Measurements from ENCODE around the gene TRIM73.
"Not testable (repeated sequence)": the region's sequence is repeated elsewhere in the genome, so short reads cannot be mapped to it uniquely, and the experiment has no call there.

TRIM73 gene

GRCh38 chr7:75395329-75395728 is at the start of gene TRIM73:
TRIM73 (plus strand) TSS chr7:75395629; CDS start chr7:75398934, 3,305 bp downstream.
- DNase-seq = not testable (repeated sequence)

DNA sequence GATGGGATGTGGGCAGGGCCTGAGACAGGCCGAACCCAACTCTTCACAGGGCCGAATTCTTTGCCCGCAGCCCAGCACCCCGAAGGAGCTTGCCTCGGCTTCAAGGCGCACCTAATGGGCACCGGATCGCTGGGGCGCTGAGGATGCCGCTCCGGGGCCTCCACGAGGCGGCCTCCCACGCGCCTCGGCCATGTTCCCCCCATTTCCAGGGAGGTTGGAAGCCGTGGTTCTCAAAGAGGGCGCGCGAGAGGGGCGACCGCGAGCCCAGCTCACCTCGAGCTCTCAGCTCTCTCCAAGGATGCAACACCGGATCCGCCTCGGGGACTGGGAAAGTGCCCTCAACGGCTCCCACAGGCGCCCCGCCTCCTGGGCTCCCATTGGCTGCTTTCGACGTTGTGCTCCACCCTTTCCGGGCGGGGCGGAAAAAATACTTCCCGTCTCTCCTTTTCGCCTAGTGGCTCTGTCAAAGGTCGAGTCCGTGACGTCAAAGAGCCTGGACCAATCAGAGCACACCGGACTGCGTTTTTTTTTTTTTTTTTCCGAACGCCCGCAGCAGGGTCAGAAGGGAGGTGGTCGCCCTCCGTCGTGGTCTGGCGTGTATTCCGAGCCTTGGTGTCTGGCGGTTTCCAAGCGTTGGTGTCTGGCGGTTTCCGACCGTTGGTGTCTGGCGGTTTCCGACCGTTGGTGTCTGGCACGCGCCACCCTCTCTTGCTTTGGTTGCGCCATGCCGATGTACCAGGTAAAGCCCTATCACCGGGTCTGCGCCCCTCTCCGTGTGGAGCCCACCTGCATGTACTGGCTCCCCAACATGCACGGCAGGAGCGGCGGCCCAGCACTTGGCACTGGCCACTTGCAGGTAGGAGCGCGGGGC is 36.5 kb upstream of the TRIM73 start:
- DNase-seq = not testable (repeated sequence)

- DNase-seq = not testable (repeated sequence)
These were observed 35.9 kb upstream of the TRIM73 start for GRCh38 chr7:75359542-75359848.

DNA sequence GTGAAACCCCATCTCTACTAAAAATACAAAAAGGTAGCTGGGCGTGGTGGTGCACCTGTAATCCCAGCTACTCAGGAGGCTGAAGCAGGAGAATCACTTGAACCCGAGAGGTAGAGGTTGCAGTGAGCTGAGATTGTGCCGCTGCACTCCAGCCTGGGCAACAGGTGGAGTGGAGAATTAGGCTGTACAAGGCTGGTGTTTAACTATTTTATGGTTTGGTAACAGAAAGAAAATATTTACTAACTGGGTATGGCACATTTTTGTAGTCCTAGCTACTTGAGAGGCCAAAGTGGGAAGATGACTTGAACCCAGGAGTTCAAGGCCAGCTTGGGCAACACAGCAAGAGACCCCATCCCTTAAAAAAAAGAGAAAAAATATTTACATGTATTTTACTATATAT is 31.4 kb upstream of the TRIM73 start:
- DNase-seq = not testable (repeated sequence)

- DNase-seq = not testable (repeated sequence)
These were observed 28.8 kb upstream of the TRIM73 start for GRCh38 chr7:75366643-75367042.

GRCh38 chr7:75367313-75367712 is 28.1 kb upstream of the TRIM73 start:
- not testable (repeated sequence) for DNase-seq

DNA sequence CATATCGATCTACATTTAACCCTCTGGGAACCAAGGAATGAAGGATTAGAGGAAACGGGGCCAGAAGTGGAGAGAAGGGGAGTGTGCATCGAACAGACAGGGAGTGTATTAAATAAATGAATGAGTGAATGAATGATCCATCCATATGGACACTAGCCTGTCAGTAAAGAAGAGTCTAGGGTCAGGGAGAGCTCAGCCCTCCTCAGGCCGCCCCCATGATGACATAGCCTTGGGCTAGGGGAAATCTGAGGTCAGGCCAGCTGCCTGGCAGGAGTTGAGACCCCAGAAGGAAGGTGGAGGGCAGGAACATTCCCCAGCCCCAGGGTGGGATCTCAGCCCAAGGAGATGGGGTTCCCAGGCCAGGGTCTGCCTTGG is 21.3 kb upstream of the TRIM73 start:
- not testable (repeated sequence) for DNase-seq

DNA sequence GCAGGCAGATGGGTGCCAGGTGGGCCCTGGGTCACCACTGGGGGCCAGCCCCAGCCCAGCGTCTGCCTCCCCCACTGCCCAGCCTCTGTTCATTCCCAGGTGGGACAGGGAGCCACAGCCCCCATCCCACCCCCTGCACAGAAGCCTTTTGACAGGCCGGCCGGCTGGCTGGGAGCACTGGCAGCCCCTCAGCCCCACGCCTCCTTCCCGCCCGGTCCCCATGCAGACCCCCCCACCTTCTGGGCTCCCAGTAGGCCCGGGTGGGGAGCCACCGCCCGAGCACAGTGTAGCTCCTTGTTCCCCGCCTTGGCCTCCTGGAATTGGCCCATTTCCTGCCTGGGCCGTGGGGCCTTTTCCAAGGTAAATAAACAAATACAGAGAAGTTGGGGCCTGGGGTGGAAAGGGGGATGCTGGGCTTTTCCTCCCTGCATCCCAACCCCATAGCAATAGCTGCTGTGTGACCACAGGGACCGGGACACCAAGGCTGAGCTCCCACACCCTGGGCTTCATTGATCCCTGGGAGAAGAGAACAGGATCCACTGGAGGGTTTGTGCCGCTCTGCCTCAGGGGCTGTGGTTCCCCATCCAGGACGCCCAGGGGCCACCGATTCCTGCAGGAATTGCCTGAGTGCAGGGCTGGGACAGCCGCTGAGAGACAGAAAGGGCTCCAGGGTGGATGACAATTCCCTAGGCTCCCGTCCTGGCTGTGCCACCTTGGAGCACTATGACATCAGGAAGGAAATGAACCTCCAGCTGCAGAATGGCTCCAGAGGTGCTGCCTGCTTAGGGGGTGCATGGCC is 20.7 kb upstream of the TRIM73 start:
- not testable (repeated sequence) for DNase-seq

GRCh38 chr7:75393194-75393593 is 2.2 kb upstream of the TRIM73 start:
- DNase-seq = not testable (repeated sequence)

DNA sequence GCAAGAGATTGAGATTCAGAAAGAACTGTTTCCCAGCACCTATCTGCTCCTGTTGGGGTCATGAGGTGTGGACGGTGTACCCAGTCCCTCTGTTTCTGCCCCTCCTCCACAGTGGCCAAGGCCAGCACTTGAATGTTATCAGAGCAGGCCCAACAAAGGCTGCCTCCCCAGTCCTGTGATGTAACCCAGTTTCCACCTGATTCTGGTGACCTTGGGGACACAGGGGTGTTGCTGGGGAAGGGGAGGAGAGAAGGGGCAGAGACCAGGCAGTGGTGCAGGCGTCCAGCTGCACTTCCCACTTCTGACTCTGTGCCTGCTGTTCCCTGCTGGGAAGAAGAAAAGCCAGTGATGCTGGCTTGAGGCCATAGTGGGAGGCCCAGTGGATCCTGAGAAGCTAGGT is 2.4 kb downstream of the TRIM73 start:
- not testable (repeated sequence) for DNase-seq

DNA sequence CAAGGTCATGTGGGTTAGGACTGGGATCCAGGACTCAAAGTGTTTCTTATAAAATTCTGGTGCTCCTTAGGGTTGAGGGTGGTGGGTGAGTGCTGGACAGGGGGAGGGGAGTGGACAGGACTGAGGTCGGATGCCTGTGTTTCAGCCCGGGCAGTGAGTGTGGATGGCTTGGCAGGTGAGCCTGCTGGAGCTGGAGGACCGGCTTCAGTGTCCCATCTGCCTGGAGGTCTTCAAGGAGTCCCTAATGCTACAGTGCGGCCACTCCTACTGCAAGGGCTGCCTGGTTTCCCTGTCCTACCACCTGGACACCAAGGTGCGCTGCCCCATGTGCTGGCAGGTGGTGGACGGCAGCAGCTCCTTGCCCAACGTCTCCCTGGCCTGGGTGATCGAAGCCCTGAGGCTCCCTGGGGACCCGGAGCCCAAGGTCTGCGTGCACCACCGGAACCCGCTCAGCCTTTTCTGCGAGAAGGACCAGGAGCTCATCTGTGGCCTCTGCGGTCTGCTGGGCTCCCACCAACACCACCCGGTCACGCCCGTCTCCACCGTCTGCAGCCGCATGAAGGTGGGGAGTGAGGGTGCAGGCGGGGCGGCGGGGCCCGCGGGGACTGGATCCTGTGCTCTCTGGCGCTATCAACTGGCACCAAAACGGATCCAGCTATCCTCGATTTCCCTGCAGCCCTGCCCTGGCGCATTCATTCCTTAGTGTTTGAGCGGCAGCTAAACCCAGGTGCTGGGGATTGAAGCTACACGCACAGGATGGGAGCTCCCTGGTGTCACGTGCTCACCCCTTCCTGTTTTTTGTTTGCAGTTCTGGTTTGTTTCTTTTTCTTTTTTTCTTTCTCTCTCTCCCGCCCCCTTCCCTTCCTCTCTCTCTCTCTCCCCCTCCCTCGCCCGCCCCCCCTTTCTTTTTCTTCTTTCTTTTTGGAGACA is 3.6 kb downstream of the TRIM73 start:
- DNase-seq = not testable (repeated sequence)

DNA sequence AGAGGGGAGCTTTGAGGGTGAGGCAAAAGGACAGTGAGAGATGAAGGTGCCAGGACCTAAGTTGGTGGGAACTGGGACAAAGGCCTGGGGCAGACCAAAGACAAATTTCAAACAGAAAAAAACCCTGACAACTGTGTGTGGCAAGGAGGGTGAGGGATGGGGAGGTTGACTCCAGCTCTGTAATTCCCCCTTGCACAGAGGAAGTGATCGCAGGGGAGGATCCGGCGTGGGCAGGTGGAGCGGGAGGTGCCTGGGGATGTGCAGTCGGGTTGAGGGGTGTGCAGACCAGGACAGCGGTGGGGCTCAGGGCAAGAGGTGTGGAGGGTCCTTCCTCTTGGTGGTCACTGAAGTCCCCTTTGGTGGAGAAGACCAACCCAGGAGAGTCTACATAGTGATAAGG is 5.1 kb downstream of the TRIM73 start:
- DNase-seq = not testable (repeated sequence)

GRCh38 chr7:75403455-75404443 is 8.3 kb downstream of the TRIM73 start:
- not testable (repeated sequence) for DNase-seq

DNA sequence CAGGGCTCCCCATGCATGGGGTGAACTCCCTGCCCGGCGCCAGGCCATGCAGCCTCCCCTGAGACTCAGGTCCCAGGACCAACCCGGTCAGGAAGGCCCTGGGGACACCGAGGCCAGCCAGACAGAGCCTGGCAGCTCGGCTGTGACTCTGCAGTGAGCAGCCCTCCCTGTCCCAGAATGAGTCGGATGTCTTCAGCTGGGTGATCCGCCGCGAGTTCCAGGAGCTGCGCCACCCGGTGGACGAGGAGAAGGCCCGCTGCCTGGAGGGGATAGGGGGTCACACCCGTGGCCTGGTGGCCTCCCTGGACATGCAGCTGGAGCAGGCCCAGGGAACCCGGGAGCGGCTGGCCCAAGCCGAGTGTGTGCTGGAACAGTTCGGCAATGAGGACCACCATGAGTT is 9.2 kb downstream of the TRIM73 start:
- not testable (repeated sequence) for DNase-seq

DNA sequence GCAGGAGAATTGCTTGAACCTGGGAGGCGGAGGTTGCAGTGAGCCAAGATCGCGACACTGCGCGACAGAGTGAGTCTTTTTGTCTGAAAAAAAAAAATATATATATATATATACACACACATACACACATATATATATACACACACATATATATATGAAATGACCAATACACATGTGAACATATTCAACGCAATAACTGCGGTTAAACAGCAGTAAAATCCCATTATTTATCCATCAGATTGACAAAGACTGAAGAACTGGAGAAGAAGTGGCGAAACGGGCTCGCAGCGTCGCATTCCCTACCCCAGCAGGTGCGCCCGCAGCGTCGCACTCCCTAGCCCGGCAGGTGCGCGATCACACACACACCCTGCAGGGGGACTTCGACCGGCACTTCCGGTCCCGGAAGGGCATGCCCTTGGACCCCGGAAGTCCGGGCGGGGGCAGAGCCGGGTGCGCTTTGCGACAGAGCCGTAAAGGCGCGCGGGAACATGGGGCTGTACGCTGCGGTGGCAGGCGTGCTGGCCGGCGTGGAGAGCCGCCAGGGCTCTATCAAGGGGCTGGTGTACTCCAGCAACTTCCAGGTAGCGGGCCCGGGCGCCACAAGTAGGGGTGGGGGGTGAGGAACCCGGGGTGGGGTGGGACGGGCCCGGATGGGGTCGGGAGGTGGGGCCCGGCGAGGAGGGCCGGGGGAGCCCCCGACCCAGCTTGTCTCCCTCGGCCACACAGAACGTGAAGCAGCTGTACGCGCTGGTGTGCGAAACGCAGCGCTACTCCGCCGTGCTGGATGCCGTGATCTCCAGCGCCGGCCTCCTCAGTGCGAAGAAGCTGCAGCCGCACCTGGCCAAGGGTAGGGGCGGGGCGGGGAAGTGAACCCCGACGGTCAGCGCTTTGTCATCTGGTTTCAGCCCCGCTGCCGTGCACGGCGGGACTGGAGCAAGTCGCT is 14.7 kb downstream of the TRIM73 start:
- DNase-seq = not testable (repeated sequence)

GRCh38 chr7:75410823-75411173 is 15.4 kb downstream of the TRIM73 start:
- not testable (repeated sequence) for DNase-seq

DNA sequence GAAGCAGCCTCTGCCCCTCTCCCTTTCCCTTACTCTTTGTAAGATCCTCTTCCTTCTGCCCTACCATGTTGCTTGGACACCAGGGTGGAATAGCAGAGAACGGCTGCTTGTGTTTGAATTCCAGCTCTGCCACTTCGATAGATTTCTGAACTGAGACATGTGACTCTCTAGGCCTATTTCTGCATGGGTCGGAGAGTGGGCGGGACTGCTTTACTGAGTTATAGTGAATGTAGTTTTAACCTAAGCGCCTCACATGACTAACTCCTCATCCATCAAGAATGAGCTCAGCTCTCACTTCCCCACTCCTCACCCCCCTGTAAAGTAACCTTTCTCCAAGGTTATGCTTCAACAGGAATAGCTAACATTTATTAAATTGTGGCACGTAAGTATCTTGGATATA is 18.8 kb downstream of the TRIM73 start:
- DNase-seq = not testable (repeated sequence)

- DNase-seq = not testable (repeated sequence)
These were observed 19.4 kb downstream of the TRIM73 start for GRCh38 chr7:75414708-75415427.

GRCh38 chr7:75415428-75415817 is 20.0 kb downstream of the TRIM73 start:
- DNase-seq = not testable (repeated sequence)

Data from hematopoietic multipotent progenitor cell treated with erythropoietin and hydrocortisone succinate and interleukin-3 and kit ligand, for 4 days (in vitro differentiated cells).